GM12878 (cell line): Measurements from ENCODE around the gene HOGA1. TPM values are rescaled to one million over a fixed set of nuclear protein-coding genes. Genes with fewer than 3 reads are reported as not detected.

Experiments used
- ATAC-seq: fragments of 200-7000 bp; cut with Tn5 transposase; 3 replicates; pipeline ENCODE4 v1.9.1; 2020; ENCODE audit warnings: mild to moderate bottlenecking, moderate library complexity
- BruUV-seq: library from RNA; stranded (reverse); fragments of 400-500 nt; replicated peaks from 2 replicates; lab custom pipeline; 2021; lab: Mats Ljungman, UMichigan
- CTCF ChIA-PET: fragments of 300-600 bp; sonication (Branson Sonifier 250); formaldehyde crosslinking; extraction: SDS; loops from one replicate; lab custom pipeline; 2021; ENCODE audit warnings: inconsistent platforms; lab: Yijun Ruan, JAX
- POLR2A ChIA-PET: fragments of 350-600 bp; formaldehyde crosslinking; extraction: SDS; loops from one replicate; lab custom pipeline; 2021; ENCODE audit warnings: inconsistent platforms; lab: Charles Lee
- RAD21 ChIA-PET: fragments of 300-600 bp; sonication (Branson Sonifier 250); formaldehyde crosslinking; loops from one replicate; lab custom pipeline; 2023; ENCODE audit warnings: antibody characterized with exemption; ENCODE audit not compliant: unreplicated experiment; lab: Charles Lee
- SMC1A ChIA-PET: fragments of 300-600 bp; sonication (Branson Sonifier 250); formaldehyde crosslinking; loops from one replicate; lab custom pipeline; 2023; ENCODE audit not compliant: unreplicated experiment, uncharacterized antibody; lab: Charles Lee
- DNase-seq: peaks from one replicate; pipeline ENCODE4 v3.0.0-alpha.2; 2011; ENCODE audit warnings: low read depth, low spot score
- FAIRE-seq: peaks from 3 replicates; lab custom pipeline; 2011; peaks lifted over from hg19 to GRCh38; lab: Jason Lieb, UNC
- H2AFZ ChIP-seq: 2 replicates; pipeline ENCODE4 v1.6.0; 2011; ENCODE audit warnings: low read depth, low read length, control low read depth; ENCODE audit not compliant: control insufficient read depth
- H3K27ac ChIP-seq: 2 replicates; pipeline ENCODE4 v1.5.1; 2011; ENCODE audit warnings: control low read depth; ENCODE audit not compliant: control insufficient read depth, insufficient read depth
- H3K27me3 ChIP-seq, 2 experiments: replicated peaks in 1 of 2; 2 replicates each; pipeline versions ENCODE4 v1.6.0 to v1.6.1; 2011; ENCODE audit warnings: low read length in 1 of 2; ENCODE audit not compliant: control insufficient read depth in 2 of 2, insufficient read depth in 2 of 2
- H3K36me3 ChIP-seq, 2 experiments: 2 replicates each; pipeline ENCODE4 v1.5.1; 2011; ENCODE audit warnings: low read length in 1 of 2; ENCODE audit not compliant: control insufficient read depth in 2 of 2, insufficient read depth in 2 of 2
- H3K4me1 ChIP-seq: 2 replicates; pipeline ENCODE4 v1.6.1; 2011; ENCODE audit warnings: mild to moderate bottlenecking, low read length, moderate library complexity, mixed read lengths; ENCODE audit not compliant: control insufficient read depth, insufficient read depth
- H3K4me2 ChIP-seq: 2 replicates; pipeline ENCODE4 v1.6.0; 2011; ENCODE audit warnings: control low read depth; ENCODE audit not compliant: control insufficient read depth, insufficient read depth
- H3K4me3 ChIP-seq: fragments of 200-600 bp; sonication (generic); 2 replicates; pipeline ENCODE4 v1.5.1; 2016
- H3K79me2 ChIP-seq: 2 replicates; pipeline ENCODE4 v1.6.0; 2011; ENCODE audit warnings: low read length; ENCODE audit not compliant: control insufficient read depth, insufficient read depth
- H3K9ac ChIP-seq: 2 replicates; pipeline ENCODE4 v1.8.0; 2011; ENCODE audit warnings: low read length, control low read depth, mixed read lengths; ENCODE audit not compliant: control insufficient read depth, insufficient read depth
- H3K9me3 ChIP-seq: replicated peaks from 3 replicates; pipeline ENCODE4 v1.5.1; 2011; ENCODE audit warnings: mild to moderate bottlenecking, low read length; ENCODE audit not compliant: control insufficient read depth, insufficient read depth
- H4K20me1 ChIP-seq: 2 replicates; pipeline ENCODE4 v1.6.0; 2011; ENCODE audit not compliant: control insufficient read depth, insufficient read depth
- IRF4 ChIP-seq: IDR thresholded peaks from 2 replicates; pipeline ENCODE4 v1.6.1; 2011; ENCODE audit warnings: low read depth, low read length
- NKRF ChIP-seq: fragments of 450-650 bp; conservative IDR thresholded peaks from 2 replicates; pipeline ENCODE4 v1.6.1; 2017; ENCODE audit warnings: mild to moderate bottlenecking, moderate library complexity
- RAD51 ChIP-seq: fragments of 450-650 bp; IDR thresholded peaks from 2 replicates; pipeline ENCODE4 v1.6.1; 2016; ENCODE audit warnings: moderate library complexity, mild to moderate bottlenecking, inconsistent platforms
- RELA ChIP-seq: fragments of 450-650 bp; IDR thresholded peaks from 2 replicates; pipeline ENCODE4 v1.8.0; 2014; ENCODE audit warnings: borderline replicate concordance; ENCODE audit not compliant: partially characterized antibody
- RELB ChIP-seq: fragments of 450-650 bp; IDR thresholded peaks from 2 replicates; pipeline ENCODE4 v1.6.1; 2017; ENCODE audit warnings: low read depth, mild to moderate bottlenecking, moderate library complexity
- REST ChIP-seq: IDR thresholded peaks from 2 replicates; pipeline ENCODE4 v1.6.1; 2012; ENCODE audit warnings: mild to moderate bottlenecking, low read depth, low read length
- SMC3 ChIP-seq: IDR thresholded peaks from 2 replicates; pipeline ENCODE4 v1.6.1; 2011; ENCODE audit warnings: low read length, improper control_type of control experiment, borderline replicate concordance
- SUZ12 ChIP-seq: fragments of 200-600 bp; sonication (generic); IDR thresholded peaks from one replicate; pipeline ENCODE4 v1.6.1; 2018; ENCODE audit warnings: antibody characterized with exemption, mild to moderate bottlenecking; ENCODE audit not compliant: unreplicated experiment
- ZNF384 ChIP-seq: IDR thresholded peaks from 2 replicates; pipeline ENCODE4 v1.6.1; 2012; ENCODE audit warnings: low read depth, mild to moderate bottlenecking, low read length, improper control_type of control experiment, borderline replicate concordance
- ZNF622 ChIP-seq: fragments of 450-650 bp; IDR thresholded peaks from 2 replicates; pipeline ENCODE4 v1.6.1; 2017; ENCODE audit warnings: mild to moderate bottlenecking, inconsistent platforms
- WGBS: methylation state at CpG from one replicate; pipeline ENCODE4 v1.1.6; 2016; ENCODE audit warnings: low lambda C conversion rate; ENCODE audit not compliant: insufficient replicate concordance, insufficient coverage; ENCODE audit errors: missing lambda C conversion rate; 5-methylcytosine and 5-hydroxymethylcytosine counted together
- in situ Hi-C: fragments of 300-500 bp; cut with MboI; formaldehyde crosslinking; loops from 9 replicates; pipeline ENCODE4 v1.14.3; 2018; ENCODE audit warnings: mixed read lengths
- intact Hi-C: fragments of 100-400 bp; cut with micrococcal nuclease; formaldehyde crosslinking; loops from one replicate; pipeline ENCODE4 v1.14.2; 2022; ENCODE audit not compliant: unreplicated experiment
- polyA plus RNA-seq, 11 experiments: library from polyadenylated mRNA; depleted of rRNA in 4 of 11; unstranded in 6 of 11; stranded (reverse) in 5 of 11; fragments of >200 nt; fragmentation: Nextera tagmentation in 4 of 11; fragmentation: Illumina TruSeq in 1 of 11; extraction: Ambion mirVana in 4 of 11; extraction: Trizol in 1 of 11; gene quantifications; 1 replicate in 1 of 11; 2 replicates in 10 of 11; pipeline versions ENCODE4 v1.2.1 to v1.2.3, GENCODE V29; 2011 to 2016; ENCODE audit warnings: inconsistent platforms in 2 of 11, missing spikeins in 2 of 11, low read depth in 1 of 11
- total RNA-seq, 4 experiments: library from RNA; depleted of rRNA in 3 of 4; stranded (reverse); fragments of >200 nt in 3 of 4; fragmentation: Illumina TruSeq in 1 of 4; extraction: Trizol in 1 of 4; gene quantifications; 2 replicates each; pipeline versions ENCODE4 v1.2.1 to v1.2.3, GENCODE V29; 2013 to 2021

HOGA1 gene
- total and polyA plus RNA-seq, 10 of the 15 experiments (the other 5 are each of a cell fraction or from before 2014, with no cell fraction given) = 0.01 to 0.19 (median 0.06) TPM; not detected in 6

GRCh38 chr10:97567891-97568290 is 16.3 kb upstream of the HOGA1 start:
- BruUV-seq = no TSS peak
- ATAC-seq = no peak
- CTCF ChIA-PET = interaction anchor here (1.2 to 2.0 kb wide), 2 partner anchors 15 to 48 kb away, joined by 3 to 10 read pairs; no protein-coding TSS in a partner anchor
- SMC1A ChIA-PET = no interaction called here
- Histone ChIP-seq H2AFZ (no peak overlapping the region), H3K36me3 (no peaks in the 10 kb centered on the region), H3K4me2 (no peak overlapping the region), H3K27me3 (no peaks in the 10 kb centered on the region), H3K4me1 (no peaks in the 10 kb centered on the region), H3K27ac (no peak overlapping the region), H4K20me1 (no peaks in the 10 kb centered on the region), H3K9me3 (no peaks in the 10 kb centered on the region), H3K4me3 (no peak overlapping the region), H3K9ac (no peak overlapping the region), H3K79me2 (no peaks in the 10 kb centered on the region)
- POLR2A ChIA-PET = no interaction called here
- in situ Hi-C loops (no loop called here), intact Hi-C loops (no loop called here)
- TF ChIP-seq RELA (no peak), RAD51 (no peak), NKRF (no peak), IRF4 (no peak), SUZ12 (no peak), ZNF384 (no peak), REST (no peak), ZNF622 (no peak), RELB (no peak), SMC3 (no peak)
- RAD21 ChIA-PET = no interaction called here
- WGBS = 76% methylated on average over 15 of the region's 15 CpGs
- DNase-seq = no peak
- FAIRE-seq = no peak
